Measurements from ENCODE around the gene VEPH1.

Gene VEPH1

GRCh38 chr3:157472648-157473047, 30.6 kb downstream of the VEPH1 start:
- DNase-seq, result no peak

DNA sequence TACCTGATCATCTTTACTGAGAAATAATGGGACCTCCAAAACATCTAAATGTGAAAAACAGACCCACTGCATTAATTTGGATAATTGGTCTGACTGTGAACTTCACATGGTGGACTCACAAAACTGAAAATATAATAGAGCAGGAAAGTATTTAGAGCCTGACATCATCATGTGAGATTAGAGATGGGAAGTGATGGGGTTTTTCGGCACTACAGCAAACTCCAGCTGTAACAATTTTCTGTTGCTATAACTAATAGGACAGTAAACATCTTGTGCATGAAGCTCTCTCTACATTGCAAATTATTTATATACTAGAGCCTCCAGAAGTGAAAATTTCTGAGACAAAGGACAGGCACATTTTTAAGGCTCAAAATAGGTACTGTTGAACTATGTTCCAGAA, 32.2 kb downstream of the VEPH1 start:
- DNase-seq, result no peak

DNA sequence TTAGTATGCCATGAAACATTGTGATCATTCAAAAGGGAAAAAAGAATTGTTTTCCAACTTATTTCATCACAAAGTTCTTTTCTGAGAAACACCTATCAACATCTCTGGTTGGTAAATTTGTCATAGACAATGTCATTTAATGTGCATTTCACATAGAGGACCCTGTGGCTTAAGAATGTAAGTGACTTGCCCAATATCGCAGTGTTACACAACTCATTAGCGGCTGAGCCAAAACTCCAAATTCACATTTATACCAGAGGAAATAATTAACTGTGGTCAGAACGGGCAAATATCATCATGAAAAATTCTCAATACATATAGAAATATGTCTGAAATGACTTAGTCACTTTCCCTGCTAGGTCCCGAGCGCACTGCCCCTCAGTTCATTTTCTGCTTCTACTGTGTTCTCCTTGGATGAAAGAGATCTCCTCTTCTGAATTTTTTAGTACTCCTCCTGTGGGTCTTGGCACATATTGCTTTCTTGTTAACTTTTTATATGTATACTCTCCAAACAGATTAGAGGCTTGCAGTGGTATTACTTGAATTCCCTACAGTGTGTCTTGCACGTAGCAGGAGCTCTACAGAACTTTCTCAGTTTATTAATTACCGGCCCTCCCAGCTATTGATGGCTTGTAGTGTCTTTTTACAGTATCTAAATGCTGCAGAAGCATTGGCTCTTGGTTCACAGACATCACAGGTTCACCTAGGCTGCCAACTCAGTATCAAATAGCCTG, 33.5 kb downstream of the VEPH1 start:
- DNase-seq, result no peak

- no peak for DNase-seq
These were observed 36.0 kb downstream of the VEPH1 start for GRCh38 chr3:157467200-157467599.

DNA sequence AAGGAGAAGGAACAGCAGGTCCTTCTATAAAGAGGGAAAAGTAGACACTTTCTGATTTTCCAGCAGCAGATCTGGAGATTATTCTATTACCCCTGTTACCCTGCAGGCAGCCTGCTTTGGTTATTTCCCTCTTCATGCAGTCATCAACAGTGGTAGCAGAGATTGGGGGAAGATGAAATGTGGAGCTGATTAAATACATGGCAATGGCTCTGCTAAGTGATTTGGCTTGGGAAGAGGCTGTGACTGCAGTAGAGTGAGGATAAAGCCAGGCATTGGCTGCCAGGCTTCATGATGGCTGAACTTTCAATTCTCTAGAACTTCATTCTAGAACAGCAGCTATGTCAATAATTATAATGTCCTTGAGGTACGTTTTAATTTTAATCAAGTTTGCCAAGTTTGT, 37.5 kb downstream of the VEPH1 start:
- no peak for DNase-seq

GRCh38 chr3:157464321-157464720, 38.9 kb downstream of the VEPH1 start:
- no peak for DNase-seq

DNA sequence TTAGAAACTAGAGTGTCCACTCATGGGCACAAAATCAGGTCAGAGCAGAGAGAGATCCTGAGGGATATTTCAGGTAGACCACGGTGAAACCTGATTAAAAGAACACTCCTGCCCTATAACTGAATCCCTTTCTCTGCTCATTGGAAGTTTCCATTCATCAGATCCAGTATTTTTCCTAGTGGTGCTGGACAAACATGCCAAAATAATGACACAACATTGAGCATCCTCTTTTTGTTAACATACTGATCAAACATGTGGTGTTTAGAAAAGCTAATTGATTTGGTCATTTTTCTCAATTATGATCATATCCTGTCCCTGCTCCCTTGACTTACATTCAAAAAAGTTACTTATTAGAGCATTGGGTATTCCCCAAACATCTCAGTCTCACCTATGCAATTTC, 39.4 kb downstream of the VEPH1 start:
- DNase-seq, result no peak

DNA sequence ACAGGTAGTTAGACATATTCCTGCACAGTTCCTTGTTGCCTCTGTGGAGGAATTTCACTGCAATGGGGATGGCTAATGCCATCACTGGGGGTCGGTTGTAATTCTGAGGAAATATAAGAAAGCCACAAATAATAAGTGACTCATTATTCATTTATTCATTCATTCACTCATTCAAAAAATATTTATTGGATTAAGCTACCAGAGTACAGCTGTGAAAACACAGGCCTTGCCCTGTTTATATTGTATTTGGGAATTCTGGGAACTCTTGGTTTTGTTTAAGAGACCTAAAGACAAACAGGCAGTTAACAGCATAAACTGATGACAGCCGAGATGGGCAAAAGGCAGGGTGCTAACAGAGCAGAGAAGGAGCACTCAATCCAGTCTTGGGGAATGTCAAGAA, 43.0 kb downstream of the VEPH1 start:
- no peak for DNase-seq

DNA sequence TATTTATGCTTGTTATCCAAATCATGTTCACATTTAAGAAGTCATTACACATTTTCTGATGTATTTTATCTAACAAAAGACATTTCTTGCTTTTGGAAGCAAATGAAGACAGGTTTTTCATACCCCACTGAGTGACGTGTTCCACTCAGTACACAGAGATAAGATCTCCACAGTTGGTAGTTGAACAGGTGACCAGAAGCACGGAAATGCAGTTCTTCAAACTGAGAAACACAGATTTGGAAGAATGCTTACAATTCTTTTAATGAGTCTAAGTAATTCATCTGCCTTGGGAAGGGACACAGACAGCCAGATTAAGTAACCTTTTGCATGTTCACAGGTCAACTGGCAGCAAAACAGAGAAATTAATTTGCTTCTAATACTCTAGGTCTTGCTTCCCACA, 43.5 kb downstream of the VEPH1 start:
- no peak for DNase-seq

- no peak for DNase-seq
These were observed 49.4 kb downstream of the VEPH1 start for GRCh38 chr3:157453824-157454223.

DNA sequence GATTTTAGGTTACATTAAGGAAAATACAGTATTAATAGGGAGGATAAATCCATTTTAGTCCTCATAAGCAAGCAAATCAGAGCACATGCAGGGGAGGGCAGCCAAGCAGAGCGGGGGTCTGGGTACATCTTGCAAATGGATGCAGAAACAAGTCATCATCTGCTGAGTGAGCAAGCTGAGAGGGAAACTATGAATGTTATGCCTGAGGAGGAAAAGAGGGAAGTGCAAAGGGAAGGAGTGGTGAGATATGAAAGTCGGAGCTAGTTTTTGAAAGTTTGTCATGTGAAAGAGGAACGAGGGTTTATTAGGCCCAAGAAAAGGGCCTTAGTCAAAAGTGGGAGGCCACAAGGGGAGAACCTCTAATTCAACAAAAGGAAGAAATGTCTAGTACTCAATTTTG, 51.1 kb downstream of the VEPH1 start:
- DNase-seq, result no peak

GRCh38 chr3:157447026-157447694, 56.1 kb downstream of the VEPH1 start:
- no peak for DNase-seq

DNA sequence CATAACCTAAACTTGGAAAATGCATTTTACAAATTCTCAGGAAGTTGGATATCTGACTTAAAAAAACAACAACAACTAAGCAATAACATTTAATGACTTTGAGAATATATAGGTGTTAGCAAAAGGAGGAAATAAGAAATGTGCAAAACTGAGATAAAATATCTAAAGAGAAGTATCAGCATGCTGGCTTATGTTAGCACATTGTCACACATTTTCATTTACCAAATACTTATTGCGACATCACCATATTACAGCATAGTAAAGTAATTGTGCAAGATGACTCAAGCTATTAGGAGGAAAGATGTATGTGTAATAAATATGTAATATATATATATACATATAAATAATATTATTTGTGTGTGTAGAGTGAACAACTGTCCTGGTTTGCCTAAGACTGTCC, 57.4 kb downstream of the VEPH1 start:
- no peak for DNase-seq

- no peak for DNase-seq
These were observed 58.4 kb downstream of the VEPH1 start for GRCh38 chr3:157444797-157445184.

- DNase-seq, result no peak
These were observed 59.1 kb downstream of the VEPH1 start for GRCh38 chr3:157443905-157444796.

DNA sequence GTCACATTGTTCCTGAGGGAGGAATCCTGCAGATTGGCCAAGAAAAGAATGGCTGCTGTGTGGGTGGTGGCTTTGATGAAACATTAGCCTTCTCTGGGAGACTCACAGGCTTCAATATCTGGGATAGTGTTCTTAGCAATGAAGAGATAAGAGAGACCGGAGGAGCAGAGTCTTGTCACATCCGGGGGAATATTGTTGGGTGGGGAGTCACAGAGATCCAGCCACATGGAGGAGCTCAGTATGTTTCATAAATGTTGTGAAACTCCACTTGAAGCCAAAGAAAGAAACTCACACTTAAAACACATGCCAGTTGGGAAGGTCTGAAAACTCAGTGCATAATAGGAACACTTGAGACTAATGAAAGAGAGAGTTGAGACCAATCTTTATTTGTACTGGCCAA, 60.5 kb downstream of the VEPH1 start:
- DNase-seq, result no peak

DNA sequence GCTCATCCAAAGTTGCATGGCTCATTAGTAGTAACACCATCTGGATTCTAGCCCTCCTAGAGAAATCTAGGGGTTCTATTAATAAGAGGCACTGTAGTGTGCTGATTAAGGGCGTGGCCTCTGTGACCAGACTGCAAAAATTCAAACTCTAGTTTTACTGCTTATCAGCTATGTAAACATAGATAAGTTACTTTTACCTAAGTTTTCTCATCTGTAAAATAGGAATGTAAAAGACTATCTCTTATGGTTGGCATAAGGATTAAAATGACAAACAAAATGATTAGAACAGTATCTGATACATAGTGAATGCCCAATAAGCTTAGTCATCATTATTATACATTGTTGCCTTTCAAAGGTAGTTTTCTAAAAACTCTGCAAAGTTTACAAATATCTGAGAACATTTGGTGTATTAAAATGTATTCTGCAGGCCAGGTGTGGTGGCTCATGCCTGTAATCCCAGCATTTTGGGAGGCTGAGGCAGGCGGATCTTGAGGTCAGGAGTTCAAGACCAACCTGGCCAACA, 62.1 kb downstream of the VEPH1 start:
- no peak for DNase-seq

DNA sequence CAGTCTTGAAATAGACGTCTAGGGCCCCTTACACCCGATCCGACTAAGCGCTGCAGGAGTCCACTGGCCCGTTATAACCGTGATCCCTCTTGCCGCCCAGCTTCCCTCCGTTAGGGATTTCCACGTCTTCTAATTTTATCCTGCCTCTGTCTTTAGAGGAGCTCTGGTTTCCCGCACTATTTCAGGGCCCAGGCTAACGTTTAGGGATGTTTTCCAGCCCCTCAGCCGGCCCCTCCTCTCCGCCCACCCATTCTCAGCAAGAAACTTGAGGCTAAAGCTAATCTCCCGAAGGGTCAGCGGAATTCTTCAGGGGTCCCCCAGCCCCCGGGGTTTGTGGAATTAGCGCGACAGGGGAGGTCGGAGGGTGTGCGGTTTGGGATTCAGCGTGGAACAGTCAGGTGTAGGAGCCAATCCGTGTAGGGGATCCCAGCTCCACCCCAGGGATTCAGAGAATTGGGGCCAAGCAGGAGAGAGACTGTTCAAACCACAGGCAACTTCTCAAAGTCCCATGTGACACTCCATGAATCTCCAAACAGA, 65.0 kb downstream of the VEPH1 start:
- DNase-seq, result no peak

DNA sequence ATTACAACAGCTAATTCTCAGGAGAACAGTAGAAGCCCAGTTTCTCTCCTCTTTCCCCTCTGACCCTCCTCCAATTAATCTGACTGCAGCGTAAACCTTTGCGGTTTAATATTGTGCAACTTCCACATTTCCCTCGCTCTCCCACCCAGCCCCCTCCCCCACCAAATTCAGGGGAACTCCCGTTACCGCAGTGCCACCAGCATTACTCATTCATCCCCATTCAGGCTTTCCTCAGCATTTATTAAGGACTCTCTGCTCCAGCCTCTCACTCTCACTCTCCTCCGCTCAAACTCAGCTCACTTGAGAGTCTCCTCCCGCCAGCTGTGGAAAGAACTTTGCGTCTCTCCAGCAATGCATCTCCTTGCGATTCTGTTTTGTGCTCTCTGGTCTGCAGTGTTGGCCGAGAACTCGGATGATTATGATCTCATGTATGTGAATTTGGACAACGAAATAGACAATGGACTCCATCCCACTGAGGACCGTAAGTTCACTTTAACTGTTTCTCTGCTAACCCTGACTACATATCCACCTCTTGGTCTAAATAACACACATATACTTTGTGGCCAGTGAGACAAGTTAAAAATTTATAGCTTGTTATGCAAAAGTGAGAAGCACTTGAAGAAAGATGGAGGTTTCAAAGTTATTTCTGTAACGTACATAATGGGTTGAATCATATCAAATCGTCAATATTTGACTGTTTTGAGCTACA, 66.5 kb downstream of the VEPH1 start, which contains the start of gene PTX3:
Gene PTX3 (plus strand): TSS at position 268 of the 709 bp plus-strand sequence. CDS start 84 bp downstream, at position 352.
- DNase-seq, result no peak

- DNase-seq, result no peak
These were observed 73.5 kb downstream of the VEPH1 start for GRCh38 chr3:157429708-157430107.

GRCh38 chr3:157428853-157429252, 74.4 kb downstream of the VEPH1 start:
- no peak for DNase-seq

DNA sequence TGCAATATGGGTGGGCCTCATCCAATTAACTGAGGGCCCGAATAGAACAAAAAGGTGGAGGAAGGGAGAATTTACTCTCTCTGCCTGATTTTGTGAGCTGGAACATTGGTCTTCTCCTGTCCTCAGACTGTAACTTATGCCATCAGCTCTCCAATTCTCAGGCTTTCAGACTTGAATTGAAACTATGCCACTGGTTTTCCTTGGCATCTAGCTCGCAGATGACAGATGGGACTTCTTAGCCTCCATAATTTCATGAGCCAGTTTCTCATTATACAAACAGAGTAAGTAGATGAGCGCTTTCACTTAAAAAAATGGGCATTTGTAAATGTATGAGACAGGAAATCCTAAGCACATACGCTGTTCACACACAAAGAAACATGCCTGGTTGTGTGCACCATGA, 75.3 kb downstream of the VEPH1 start:
- no peak for DNase-seq
